GM18870 (cell line): ENCODE measurements around the gene DAD1.
"Not testable (repeated sequence)": the region's sequence is repeated elsewhere in the genome, so short reads cannot be mapped to it uniquely, and the experiment has no call there.

Experiments used
- ATAC-seq: cut with Tn5 transposase; IDR thresholded peaks from one replicate; pipeline ENCODE4 v1.9.1; 2021; ENCODE audit warnings: moderate library complexity; ENCODE audit not compliant: unreplicated experiment

DAD1 gene

DNA sequence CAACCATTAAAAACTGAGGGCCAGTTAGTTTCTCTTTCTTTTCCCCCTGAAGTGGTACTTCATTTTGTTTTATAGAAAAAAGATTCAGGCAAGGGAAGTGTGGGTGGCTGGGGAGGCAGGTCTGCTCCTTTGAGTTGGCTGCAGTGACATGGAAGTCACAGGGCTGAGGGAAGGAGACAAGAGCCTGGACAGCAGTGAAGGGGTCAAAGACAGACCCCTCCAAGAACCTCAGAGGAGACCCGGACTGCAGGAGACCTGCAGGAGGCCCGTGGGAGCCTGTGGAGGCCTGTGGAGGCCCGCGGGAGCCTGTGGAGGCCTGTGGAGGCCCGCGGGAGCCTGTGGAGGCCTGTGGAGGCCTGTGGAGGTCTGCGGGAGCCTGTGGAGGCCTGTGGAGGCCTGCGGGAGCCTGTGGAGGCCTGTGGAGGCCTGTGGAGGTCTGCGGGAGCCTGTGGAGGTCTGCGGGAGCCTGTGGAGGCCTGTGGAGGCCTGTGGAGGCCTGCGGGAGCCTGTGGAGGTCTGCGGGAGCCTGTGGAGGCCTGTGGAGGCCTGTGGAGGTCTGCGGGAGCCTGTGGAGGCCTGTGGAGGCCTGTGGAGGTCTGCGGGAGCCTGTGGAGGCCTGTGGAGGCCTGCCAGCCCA lies 35.0 kb downstream of the DAD1 start:
- ATAC-seq: not testable (repeated sequence)

DNA sequence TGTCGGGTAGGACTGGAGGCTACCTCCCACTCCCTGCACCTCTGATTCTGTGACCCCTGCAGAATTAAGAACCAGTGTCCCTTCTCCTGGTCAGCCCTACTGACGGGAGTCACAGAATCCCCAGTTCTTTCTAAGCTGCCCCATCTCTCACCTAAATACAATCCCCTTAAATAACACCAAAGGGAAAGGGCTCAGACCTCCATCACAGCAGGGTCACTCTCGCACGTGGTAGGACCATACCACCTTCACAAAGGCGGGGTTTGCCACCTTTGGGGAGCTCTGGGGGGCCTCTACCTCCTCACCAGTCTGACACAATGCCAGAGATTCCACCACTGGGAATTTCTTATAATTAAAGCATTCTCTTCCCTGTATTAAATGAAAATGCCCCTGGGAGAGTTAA lies 35.6 kb downstream of the DAD1 start:
- ATAC-seq: no peak

- no peak for ATAC-seq
Measured at GRCh38 chr14:22552827-22553076, 36.3 kb downstream of the DAD1 start.

DNA sequence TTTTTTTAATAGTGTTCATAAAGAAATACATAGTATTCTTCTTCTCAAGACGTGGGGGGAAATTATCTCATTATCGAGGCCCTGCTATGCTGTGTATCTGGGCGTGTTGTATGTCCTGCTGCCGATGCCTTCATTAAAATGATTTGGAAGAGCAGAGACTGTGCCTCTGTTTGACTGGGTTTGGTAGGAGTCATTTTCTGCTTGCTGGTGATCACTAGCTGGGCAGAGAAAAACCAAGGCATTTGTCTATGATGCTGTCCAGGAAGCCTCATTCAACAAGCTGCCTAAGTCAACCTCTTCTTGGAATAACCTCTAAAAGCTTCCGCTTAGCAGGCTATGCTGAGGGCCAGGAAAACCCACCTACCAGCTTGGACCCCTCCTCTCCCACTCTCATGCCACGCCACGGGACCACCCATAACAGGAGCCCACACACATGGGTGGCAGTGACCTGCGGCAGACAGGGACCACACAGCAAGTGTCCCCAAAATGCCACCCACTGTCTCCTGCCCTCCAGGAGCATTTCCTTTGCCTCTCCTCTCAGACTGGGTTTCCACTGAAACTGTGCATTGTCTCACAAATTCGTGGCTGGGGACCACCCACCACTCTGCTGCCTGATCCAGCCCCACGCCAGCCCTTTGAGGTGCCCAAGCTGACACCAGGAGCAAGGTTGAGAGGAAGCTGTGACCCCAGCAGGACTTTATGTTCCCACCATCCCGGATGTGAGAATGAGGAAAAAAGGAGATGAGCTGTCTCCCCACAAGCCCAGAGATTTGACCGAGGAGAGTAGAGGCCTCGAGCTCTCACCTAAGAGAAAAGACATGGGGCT lies 36.8 kb downstream of the DAD1 start:
- no peak for ATAC-seq

DNA sequence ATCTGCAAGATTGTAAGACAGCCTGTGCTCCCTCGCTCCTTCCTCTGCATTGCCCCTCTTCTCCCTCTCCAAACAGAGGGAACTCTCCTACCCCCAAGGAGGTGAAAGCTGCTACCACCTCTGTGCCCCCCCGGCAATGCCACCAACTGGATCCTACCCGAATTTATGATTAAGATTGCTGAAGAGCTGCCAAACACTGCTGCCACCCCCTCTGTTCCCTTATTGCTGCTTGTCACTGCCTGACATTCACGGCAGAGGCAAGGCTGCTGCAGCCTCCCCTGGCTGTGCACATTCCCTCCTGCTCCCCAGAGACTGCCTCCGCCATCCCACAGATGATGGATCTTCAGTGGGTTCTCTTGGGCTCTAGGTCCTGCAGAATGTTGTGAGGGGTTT lies 37.4 kb downstream of the DAD1 start:
- no peak for ATAC-seq

DNA sequence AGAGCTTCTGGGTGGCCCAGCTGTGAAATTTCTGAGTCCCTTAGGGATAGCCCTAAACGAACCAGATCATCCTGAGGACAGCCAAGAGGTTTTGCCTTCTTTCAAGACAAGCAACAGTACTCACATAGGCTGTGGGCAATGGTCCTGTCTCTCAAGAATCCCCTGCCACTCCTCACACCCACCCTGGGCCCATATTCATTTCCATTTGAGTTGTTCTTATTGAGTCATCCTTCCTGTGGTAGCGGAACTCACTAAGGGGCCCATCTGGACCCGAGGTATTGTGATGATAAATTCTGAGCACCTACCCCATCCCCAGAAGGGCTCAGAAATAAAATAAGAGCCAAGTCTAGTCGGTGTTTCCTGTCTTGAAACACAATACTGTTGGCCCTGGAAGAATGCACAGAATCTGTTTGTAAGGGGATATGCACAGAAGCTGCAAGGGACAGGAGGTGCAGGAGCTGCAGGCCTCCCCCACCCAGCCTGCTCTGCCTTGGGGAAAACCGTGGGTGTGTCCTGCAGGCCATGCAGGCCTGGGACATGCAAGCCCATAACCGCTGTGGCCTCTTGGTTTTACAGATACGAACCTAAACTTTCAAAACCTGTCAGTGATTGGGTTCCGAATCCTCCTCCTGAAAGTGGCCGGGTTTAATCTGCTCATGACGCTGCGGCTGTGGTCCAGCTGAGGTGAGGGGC lies 38.9 kb downstream of the DAD1 start:
- ATAC-seq: peak; percentile 77

DNA sequence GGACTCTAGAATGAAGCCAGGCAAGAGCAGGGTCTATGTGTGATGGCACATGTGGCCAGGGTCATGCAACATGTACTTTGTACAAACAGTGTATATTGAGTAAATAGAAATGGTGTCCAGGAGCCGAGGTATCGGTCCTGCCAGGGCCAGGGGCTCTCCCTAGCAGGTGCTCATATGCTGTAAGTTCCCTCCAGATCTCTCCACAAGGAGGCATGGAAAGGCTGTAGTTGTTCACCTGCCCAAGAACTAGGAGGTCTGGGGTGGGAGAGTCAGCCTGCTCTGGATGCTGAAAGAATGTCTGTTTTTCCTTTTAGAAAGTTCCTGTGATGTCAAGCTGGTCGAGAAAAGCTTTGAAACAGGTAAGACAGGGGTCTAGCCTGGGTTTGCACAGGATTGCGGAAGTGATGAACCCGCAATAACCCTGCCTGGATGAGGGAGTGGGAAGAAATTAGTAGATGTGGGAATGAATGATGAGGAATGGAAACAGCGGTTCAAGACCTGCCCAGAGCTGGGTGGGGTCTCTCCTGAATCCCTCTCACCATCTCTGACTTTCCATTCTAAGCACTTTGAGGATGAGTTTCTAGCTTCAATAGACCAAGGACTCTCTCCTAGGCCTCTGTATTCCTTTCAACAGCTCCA lies 39.6 kb downstream of the DAD1 start:
- ATAC-seq: no peak

- ATAC-seq: no peak
Measured at GRCh38 chr14:22547948-22548750, 40.9 kb downstream of the DAD1 start.

DNA sequence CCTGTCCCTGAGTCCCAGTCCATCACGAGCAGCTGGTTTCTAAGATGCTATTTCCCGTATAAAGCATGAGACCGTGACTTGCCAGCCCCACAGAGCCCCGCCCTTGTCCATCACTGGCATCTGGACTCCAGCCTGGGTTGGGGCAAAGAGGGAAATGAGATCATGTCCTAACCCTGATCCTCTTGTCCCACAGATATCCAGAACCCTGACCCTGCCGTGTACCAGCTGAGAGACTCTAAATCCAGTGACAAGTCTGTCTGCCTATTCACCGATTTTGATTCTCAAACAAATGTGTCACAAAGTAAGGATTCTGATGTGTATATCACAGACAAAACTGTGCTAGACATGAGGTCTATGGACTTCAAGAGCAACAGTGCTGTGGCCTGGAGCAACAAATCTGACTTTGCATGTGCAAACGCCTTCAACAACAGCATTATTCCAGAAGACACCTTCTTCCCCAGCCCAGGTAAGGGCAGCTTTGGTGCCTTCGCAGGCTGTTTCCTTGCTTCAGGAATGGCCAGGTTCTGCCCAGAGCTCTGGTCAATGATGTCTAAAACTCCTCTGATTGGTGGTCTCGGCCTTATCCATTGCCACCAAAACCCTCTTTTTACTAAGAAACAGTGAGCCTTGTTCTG lies 41.6 kb downstream of the DAD1 start:
- ATAC-seq: no peak

GRCh38 chr14:22546722-22547071 lies 42.3 kb downstream of the DAD1 start:
- ATAC-seq: no peak

DNA sequence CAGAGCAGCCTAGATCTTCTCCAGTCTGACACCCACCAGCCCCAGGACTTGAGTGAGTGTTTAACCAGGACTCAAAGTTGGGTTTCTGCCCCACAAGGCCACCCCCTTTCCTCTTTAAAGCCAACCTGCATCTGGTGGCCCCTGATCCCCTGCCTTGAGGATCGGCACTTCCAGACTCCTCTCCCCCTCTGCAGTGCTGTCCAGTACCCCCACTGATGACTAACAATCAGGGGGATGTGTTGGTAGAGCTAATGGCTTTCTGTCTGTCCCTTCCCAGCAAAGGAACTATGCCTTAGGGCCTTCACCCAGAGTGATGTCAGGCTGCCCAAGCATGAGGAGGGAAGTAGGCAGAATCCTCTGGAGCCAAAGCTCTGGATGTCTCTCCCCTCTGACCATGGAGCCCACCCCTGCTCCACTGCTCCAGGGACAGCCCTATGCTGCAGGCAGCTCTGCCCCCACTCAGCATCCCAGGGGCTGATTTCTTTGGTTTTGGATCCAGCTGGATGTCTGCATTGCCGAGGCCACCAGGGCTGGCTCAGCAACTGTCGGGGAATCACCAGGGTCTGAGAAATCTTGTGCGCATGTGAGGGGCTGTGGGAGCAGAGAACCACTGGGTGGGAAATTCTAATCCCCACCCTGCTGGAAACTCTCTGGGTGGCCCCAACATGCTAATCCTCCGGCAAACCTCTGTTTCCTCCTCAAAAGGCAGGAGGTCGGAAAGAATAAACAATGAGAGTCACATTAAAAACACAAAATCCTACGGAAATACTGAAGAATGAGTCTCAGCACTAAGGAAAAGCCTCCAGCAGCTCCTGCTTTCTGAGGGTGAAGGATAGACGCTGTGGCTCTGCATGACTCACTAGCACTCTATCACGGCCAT lies 42.9 kb downstream of the DAD1 start:
- no peak for ATAC-seq

DNA sequence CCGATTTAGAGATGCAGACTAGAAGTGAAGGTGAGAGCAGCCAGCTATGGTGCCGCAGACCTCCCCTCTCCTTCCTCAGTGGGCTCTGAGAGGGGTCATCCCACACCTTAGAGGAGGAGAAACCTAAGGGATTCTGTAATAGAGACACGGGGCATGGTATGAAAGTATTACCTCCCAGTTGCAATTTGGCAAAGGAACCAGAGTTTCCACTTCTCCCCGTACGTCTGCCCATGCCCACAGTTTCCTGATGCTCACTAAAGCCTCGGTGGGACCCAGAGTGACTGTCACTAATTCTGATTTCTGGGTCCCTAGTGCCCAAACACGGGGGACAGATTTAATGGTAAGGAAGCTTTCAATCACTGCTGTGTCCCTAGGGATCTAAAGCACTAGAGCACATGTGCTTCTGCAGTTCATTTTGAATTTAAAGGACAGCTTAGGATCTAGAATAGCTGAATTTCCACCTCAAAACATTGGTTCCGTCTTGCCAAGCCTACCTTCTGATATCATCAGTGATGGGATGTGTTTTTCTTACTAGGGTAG lies 44.1 kb downstream of the DAD1 start:
- no peak for ATAC-seq

GRCh38 chr14:22544406-22544805 lies 44.6 kb downstream of the DAD1 start:
- ATAC-seq: no peak

DNA sequence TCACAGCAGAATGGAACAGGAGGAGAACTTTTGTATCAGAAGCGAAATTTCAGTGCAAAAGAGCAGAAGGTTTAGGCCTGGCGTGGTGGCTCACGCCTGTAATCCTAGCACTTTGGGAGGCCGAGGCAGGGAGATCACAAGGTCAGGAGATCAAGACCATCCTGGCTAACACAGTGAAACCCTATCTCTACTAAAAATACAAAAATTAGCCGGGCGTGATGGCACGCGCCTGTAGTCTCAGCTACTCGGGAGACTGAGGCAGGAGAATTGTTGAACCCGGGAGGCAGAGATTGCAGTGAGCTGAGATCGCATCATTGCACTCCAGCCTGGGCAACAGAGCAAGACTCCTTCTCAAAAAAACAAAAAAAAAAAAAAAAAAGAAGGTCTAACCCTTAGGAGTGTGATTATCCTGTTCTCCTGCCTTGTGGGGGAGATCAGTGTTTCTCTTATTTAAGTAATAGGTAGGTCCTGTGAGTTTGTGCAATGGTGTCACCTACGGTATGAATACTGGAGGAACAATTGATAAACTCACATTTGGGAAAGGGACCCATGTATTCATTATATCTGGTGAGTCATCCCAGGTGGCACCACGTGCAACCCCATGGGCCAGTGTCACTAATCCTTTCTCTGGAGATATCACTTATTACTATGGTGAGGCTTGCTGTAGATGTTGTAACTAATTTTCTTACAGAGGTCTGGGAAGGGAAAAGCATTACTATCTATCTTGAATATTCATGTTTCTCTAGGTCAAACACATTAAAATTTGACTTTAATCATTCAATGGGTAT lies 45.3 kb downstream of the DAD1 start:
- ATAC-seq: not testable (repeated sequence)

DNA sequence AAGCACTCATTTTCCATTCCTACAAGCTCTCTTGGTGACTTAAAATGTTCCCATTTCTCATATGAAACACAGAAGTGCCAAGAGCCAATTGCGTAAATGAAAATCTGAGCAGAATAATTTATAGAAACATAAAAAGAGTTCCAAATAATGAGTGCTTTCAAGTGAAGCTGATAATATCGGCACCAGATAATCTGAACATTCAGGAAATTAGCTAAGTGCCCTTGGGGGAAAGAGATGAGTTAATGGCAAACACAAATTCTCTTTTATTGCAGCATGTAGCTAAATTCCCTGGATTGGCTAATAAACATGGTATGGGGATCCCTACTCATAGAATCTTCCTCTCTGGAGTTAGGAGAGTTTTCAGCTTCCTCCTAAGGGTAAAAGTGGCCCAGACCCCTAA lies 46.7 kb downstream of the DAD1 start:
- ATAC-seq: no peak

DNA sequence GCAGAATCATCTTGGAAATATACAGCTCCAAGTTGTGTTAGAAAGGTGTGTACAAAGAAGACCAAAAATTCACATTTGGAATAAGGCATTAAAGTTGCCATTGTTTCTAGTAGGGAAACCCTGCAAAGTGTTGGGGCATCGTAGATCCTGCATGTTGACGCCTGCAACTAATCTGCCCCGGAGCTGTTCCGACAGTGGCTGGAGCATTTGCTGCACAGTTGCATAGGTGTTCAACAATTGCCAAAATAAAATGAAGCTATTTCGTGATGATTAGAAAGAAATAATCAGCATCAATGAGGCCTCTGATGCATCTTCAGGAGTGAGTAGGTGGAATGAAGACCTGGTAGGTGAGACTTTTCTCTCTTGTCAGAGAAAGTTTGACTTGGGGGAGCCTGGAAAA lies 47.3 kb downstream of the DAD1 start:
- no peak for ATAC-seq

- no peak for ATAC-seq
Measured at GRCh38 chr14:22540811-22541360, 48.1 kb downstream of the DAD1 start.

GRCh38 chr14:22540293-22540692 lies 48.7 kb downstream of the DAD1 start:
- no peak for ATAC-seq
